ENCODE measurements around the gene TMCC3.

GRCh38 chr12:94676922-94677321 is 26.6 kb upstream of the TMCC3 start:
- no peak for TF ChIP-seq CTCF (IDR thresholded peaks at IDR 0.05; ENCODE audit: low read length)
- no peak for TF ChIP-seq EZH2 (IDR thresholded peaks at IDR 0.05; ENCODE audit: borderline replicate concordance, low read length)

All from OCI-LY1 (cell line).